DOHH2 (cell line): Measurements from ENCODE around the gene REEP1.

ENCODE experiments used
- H3F3A ChIP-seq: fragments of 200-600 bp; sonication (generic), shearing (Covaris generic); 2 replicates; pipeline ENCODE4 v1.6.0; 2016; ENCODE audit warnings: antibody characterized with exemption, mild to moderate bottlenecking; ENCODE audit not compliant: control insufficient read depth, insufficient read depth
- H3K27ac ChIP-seq: fragments of 200-600 bp; sonication (generic); 2 replicates; pipeline ENCODE4 v1.5.1; 2014; ENCODE audit warnings: low read depth, mild to moderate bottlenecking, low read length, moderate library complexity
- H3K27me3 ChIP-seq: fragments of 200-600 bp; sonication (generic); 2 replicates; pipeline ENCODE4 v1.6.1; 2014; ENCODE audit warnings: mild to moderate bottlenecking, low read length, mixed read lengths; ENCODE audit not compliant: control insufficient read depth
- H3K36me3 ChIP-seq: fragments of 200-600 bp; sonication (generic); 2 replicates; pipeline ENCODE4 v1.6.1; 2014; ENCODE audit warnings: mild to moderate bottlenecking, low read length, moderate library complexity, mixed read lengths; ENCODE audit not compliant: control insufficient read depth
- H3K4me1 ChIP-seq: fragments of 200-600 bp; sonication (generic); 2 replicates; pipeline ENCODE4 v1.6.1; 2014; ENCODE audit warnings: mild to moderate bottlenecking, low read length, mixed read lengths; ENCODE audit not compliant: control insufficient read depth
- H3K4me2 ChIP-seq: fragments of 200-600 bp; sonication (generic); 2 replicates; pipeline ENCODE4 v1.6.0; 2014; ENCODE audit warnings: mild to moderate bottlenecking, low read length, moderate library complexity
- H3K4me3 ChIP-seq: fragments of 200-600 bp; sonication (generic); 2 replicates; pipeline ENCODE4 v1.5.1; 2014; ENCODE audit warnings: mild to moderate bottlenecking, low read length, mixed read lengths
- H3K79me2 ChIP-seq: fragments of 200-600 bp; sonication (generic); 2 replicates; pipeline ENCODE4 v1.6.1; 2014; ENCODE audit warnings: mild to moderate bottlenecking, low read length, mixed read lengths; ENCODE audit not compliant: control insufficient read depth
- H3K9me2 ChIP-seq: fragments of 200-600 bp; sonication (generic); replicated peaks from 2 replicates; pipeline ENCODE4 v1.6.1; 2014; ENCODE audit warnings: mild to moderate bottlenecking, low read length, mixed read lengths; ENCODE audit not compliant: control insufficient read depth
- H3K9me3 ChIP-seq: fragments of 200-600 bp; sonication (generic); 2 replicates; pipeline ENCODE4 v1.6.1; 2014; ENCODE audit warnings: antibody characterized with exemption, low read length, mixed read lengths; ENCODE audit not compliant: control insufficient read depth, insufficient read depth
- H4K20me1 ChIP-seq: fragments of 200-600 bp; sonication (generic); 2 replicates; pipeline ENCODE4 v1.6.0; 2014; ENCODE audit warnings: low read depth, mild to moderate bottlenecking, antibody characterized with exemption, low read length, moderate library complexity; ENCODE audit not compliant: control insufficient read depth, insufficient read depth
- EZH2phosphoT487 ChIP-seq: fragments of 200-600 bp; sonication (generic); IDR thresholded peaks from 2 replicates; pipeline ENCODE4 v1.6.1; 2017; ENCODE audit warnings: borderline replicate concordance, mild to moderate bottlenecking, antibody characterized with exemption, low read length, moderate library complexity, mixed read lengths
- TF ChIP-seq, protein P1 (sequence below): fragments of 200-600 bp; sonication (generic); IDR thresholded peaks from one replicate; pipeline ENCODE4 v1.5.1; 2014; ENCODE audit warnings: antibody characterized with exemption, mild to moderate bottlenecking, low read depth, low read length; ENCODE audit not compliant: poor library complexity, severe bottlenecking

REEP1 gene

DNA sequence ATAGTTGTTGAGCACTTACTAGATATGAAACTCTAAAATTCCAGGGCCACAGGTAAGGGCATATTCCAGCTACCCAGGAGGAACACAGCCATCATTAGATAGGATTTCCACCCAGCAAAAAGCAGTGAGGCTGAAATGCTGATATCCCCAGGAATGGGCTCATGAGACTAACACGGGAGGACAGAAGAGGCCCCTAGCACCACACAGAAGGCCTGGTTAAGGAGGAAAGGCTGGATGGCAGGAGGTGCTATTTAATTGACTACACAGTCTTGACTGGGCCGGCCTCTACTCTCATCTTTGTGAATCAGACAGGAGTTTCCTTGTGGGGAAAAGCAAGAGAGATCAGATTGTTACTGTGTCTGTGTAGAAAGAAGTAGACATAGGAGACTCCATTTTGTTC, 76.4 kb downstream of the REEP1 start:
- no peak for TF ChIP-seq EZH2phosphoT487
- TF ChIP-seq, protein P1, sequence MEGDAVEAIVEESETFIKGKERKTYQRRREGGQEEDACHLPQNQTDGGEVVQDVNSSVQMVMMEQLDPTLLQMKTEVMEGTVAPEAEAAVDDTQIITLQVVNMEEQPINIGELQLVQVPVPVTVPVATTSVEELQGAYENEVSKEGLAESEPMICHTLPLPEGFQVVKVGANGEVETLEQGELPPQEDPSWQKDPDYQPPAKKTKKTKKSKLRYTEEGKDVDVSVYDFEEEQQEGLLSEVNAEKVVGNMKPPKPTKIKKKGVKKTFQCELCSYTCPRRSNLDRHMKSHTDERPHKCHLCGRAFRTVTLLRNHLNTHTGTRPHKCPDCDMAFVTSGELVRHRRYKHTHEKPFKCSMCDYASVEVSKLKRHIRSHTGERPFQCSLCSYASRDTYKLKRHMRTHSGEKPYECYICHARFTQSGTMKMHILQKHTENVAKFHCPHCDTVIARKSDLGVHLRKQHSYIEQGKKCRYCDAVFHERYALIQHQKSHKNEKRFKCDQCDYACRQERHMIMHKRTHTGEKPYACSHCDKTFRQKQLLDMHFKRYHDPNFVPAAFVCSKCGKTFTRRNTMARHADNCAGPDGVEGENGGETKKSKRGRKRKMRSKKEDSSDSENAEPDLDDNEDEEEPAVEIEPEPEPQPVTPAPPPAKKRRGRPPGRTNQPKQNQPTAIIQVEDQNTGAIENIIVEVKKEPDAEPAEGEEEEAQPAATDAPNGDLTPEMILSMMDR: no peak
- H3K9me2 ChIP-seq: no peaks in the 10 kb centered on the region
- no peak overlapping the region for H3K4me3 ChIP-seq
- H3K4me2 ChIP-seq: no peak overlapping the region
- H3K27ac ChIP-seq: no peak overlapping the region
- no peaks in the 10 kb centered on the region for H3K4me1 ChIP-seq
- no peaks in the 10 kb centered on the region for H3K36me3 ChIP-seq
- no peaks in the 10 kb centered on the region for H3K9me3 ChIP-seq
- H4K20me1 ChIP-seq: no peaks in the 10 kb centered on the region
- no peaks in the 10 kb centered on the region for H3F3A ChIP-seq
- no peaks in the 10 kb centered on the region for H3K79me2 ChIP-seq
- no peaks in the 10 kb centered on the region for H3K27me3 ChIP-seq

- no peaks in the 10 kb centered on the region for H3F3A ChIP-seq
- TF ChIP-seq EZH2phosphoT487: no peak
- TF ChIP-seq, protein P1: no peak
- H3K4me2 ChIP-seq: no peak overlapping the region
- peaks cover 6% of the 10 kb centered on the region; the same call in 1 of the 2 replicates for H3K27me3 ChIP-seq
- no peaks in the 10 kb centered on the region for H3K9me2 ChIP-seq
- H4K20me1 ChIP-seq: no peaks in the 10 kb centered on the region
- H3K4me1 ChIP-seq: no peaks in the 10 kb centered on the region
- H3K79me2 ChIP-seq: no peaks in the 10 kb centered on the region
- no peak overlapping the region for H3K27ac ChIP-seq
- no peaks in the 10 kb centered on the region for H3K9me3 ChIP-seq
- no peaks in the 10 kb centered on the region for H3K36me3 ChIP-seq
- H3K4me3 ChIP-seq: no peak overlapping the region
Observed at GRCh38 chr2:86258106-86258505, 79.3 kb downstream of the REEP1 start.

DNA sequence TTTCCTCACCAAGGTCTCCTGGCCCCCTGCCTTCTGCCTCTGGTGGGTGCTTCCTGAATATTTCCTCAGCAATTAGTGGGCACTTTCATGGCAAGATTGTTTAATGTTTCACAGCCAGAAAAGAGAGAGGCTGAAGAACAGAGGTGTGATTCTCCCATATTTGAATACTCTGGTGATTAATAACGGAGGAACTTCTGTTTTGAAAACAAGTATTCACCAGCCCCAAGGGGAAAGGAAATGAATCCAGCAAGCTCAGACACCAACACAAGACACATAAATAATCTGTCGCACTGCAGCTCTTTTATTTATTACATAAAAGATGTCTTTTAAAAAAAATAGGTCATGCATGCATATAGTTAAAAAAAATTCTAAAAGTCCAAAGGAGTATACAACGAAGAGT, 80.4 kb downstream of the REEP1 start:
- H3K27ac ChIP-seq: no peak overlapping the region
- H3K36me3 ChIP-seq: no peaks in the 10 kb centered on the region
- H3F3A ChIP-seq: no peaks in the 10 kb centered on the region
- H3K4me1 ChIP-seq: no peaks in the 10 kb centered on the region
- no peaks in the 10 kb centered on the region for H3K79me2 ChIP-seq
- H3K9me3 ChIP-seq: no peaks in the 10 kb centered on the region
- peaks cover 6% of the 10 kb centered on the region; the same call in 1 of the 2 replicates for H3K27me3 ChIP-seq
- no peak overlapping the region for H3K4me2 ChIP-seq
- no peak overlapping the region for H3K4me3 ChIP-seq
- TF ChIP-seq, protein P1: no peak
- TF ChIP-seq EZH2phosphoT487: no peak
- no peaks in the 10 kb centered on the region for H3K9me2 ChIP-seq
- no peaks in the 10 kb centered on the region for H4K20me1 ChIP-seq

DNA sequence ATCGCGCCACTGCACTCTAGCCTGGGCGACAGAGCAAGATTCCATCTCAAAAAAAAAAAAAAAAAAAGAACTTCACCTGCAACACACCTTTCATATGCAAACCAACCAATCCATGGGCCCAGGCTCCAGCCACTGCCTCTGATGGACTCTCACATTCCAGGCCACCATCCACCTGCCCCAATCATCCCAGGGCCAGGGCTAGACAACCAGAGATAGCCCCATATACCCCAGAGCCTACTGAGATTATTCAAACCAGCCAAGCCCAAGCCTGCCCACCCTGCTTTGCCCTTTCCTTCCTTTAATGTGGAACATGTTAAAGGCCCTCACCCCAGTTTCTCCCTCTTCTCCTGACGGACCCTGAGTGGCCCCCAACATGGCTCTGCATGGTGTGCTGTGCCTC, 81.1 kb downstream of the REEP1 start:
- Histone ChIP-seq H3K36me3 (no peaks in the 10 kb centered on the region), H3F3A (no peaks in the 10 kb centered on the region), H3K27me3 (peaks cover 6% of the 10 kb centered on the region), H3K9me3 (no peaks in the 10 kb centered on the region), H3K4me3 (no peak overlapping the region), H4K20me1 (no peaks in the 10 kb centered on the region), H3K4me2 (no peak overlapping the region), H3K27ac (no peak overlapping the region), H3K9me2 (no peaks in the 10 kb centered on the region), H3K4me1 (no peaks in the 10 kb centered on the region), H3K79me2 (no peaks in the 10 kb centered on the region)
- TF ChIP-seq EZH2phosphoT487: no peak
- TF ChIP-seq, protein P1: no peak
